Stimulated activated CD8-positive, alpha-beta memory T cell treated with anti-CD3 and anti-CD28 coated beads, Interleukin-4, amount 100 ng/mL, for 24 hours (primary cell): ENCODE results near the gene COQ6.
"Not testable (repeated sequence)": the region's sequence is repeated elsewhere in the genome, so short reads cannot be mapped to it uniquely, and the experiment has no call there.

Experiments used
- DNase-seq: peaks from one replicate; pipeline ENCODE4 v3.0.0-alpha.2; 2020; ENCODE audit warnings: low read depth

COQ6 gene

DNA sequence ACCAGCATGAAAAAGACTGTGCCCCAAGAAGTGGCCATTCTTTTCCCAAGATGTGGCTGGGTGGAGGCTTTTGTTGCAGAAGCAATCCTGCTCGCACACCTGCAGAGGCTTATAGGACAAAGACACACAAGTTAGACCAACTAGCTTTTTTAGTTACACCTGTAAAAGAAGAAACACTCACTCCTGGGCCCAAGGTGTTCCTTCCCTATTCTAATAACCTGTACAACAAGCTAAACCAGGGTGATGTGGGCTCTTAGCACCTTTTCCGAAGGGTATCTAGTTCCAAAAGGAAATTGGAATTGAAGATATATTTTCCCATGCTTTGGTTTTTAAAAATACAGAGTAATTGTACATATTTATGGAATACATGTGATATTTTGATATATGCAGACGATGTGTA, 38.0 kb downstream of the COQ6 start:
- no peak for DNase-seq

DNA sequence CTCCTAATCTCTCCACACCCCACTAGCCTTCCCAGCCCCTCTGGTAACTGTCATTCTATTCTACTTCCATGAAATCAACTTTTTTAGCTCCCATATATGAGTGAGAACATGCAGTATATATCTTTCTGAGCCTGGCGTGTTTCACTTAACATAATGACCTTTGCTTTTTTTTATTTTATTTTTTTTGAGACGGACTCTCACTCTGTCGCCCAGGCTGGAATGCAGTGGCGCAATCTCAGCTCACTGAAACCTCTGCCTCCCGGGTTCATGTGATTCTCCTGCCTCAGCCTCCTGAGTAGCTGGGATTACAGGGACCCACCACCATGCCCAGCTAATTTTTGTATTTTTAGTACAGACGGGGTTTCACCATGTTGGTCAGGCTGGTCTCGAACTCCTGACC, 38.6 kb downstream of the COQ6 start:
- DNase-seq: not testable (repeated sequence)

DNA sequence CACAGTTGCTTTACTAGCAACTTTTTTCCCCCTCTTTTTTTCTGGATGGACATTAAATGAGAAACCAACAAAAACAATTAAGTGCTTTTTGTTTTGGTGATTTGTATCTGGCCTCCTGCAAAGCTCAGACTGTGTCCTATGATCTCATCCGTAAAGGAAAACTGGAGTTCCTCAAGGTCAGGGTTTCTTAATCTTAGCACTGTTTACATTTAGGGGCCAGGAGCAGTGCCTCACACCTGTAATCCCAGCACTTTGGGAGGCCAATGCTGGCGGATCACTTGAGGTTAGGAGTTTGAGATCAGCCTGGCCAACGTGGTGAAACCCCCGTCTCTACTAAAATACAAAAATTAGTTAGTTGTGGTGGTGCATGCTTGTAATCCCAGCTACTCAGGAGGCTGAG, 41.0 kb downstream of the COQ6 start:
- no peak for DNase-seq

- not testable (repeated sequence) for DNase-seq
These were observed 44.8 kb downstream of the COQ6 start for GRCh38 chr14:73994926-73995325.

- DNase-seq: no peak
These were observed 45.9 kb downstream of the COQ6 start for GRCh38 chr14:73995977-73996378.

DNA sequence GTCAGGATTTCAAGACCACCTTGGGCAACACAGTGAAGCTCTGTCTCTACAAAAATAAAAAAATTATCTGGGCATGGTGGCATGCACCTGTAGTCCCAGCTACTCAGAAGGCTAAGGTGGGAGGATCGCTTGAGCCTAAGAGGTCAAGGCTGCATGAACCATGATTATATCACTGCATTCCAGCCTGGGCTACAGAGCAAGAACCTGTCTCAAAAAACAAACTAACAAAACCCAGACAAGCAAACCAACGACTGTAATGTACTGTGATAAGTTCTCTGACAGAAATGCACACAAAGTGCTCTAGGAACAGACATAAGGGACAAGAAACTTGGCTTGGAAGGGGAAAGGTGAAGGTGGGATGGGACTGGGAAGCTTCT, 46.6 kb downstream of the COQ6 start:
- DNase-seq: no peak

GRCh38 chr14:73997108-73997943, 47.2 kb downstream of the COQ6 start:
- no peak for DNase-seq

- no peak for DNase-seq
These were observed 47.9 kb downstream of the COQ6 start for GRCh38 chr14:73997944-73998447.

DNA sequence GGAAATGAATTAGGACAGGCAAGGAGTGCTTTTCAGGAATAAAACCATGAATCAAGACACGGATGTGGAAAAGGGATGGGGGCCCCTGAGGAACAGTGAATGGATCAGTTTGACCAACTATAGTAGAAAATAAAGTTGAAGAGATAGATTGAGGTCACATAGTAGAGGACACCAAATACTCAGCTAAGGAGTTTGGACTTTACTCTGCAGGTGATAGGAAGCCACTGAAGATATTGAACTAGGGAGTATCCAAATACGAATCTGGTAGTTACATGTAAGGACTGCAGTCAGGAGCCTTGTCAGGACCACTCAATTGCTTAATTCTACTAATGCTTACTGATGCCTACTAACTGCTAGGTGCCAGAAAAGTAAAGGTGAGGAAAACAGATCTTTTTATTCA, 48.6 kb downstream of the COQ6 start:
- DNase-seq: no peak

DNA sequence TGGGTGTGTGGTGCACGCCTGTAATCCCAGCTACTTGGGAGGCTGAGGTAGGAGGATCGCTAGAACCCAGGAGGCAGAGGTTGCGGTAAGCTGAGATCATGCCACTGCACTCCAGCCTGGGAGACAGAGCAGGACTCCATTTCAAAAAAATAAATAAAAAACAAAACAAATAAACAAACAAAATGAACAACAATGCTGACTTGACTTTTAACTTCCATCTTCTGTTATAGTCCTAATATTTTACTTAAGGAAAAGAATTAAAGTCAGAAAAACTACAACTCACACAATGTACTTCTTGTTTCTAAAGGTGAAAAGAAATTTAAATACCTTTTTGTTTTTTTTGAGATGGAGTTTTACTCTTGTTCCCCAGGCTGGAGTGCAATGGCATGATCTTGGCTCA, 55.6 kb downstream of the COQ6 start:
- DNase-seq: not testable (repeated sequence)

- no peak for DNase-seq
These were observed 58.9 kb downstream of the COQ6 start for GRCh38 chr14:74008843-74009499.
